Dedifferentiated amniotic fluid mesenchymal stem cell (primary cell): Measurements from ENCODE around the gene GOLIM4.
"Not testable (repeated sequence)": the region's sequence is repeated elsewhere in the genome, so short reads cannot be mapped to it uniquely, and the experiment has no call there.

Experiments used
- DNase-seq: peaks from one replicate; pipeline ENCODE4 v3.0.0-alpha.2; 2016; ENCODE audit errors: extremely low spot score

Gene GOLIM4

GRCh38 chr3:168095611-168096209 lies at the start of gene GOLIM4:
GOLIM4 (minus strand) TSS chr3:168095924; CDS start chr3:168095285, 639 bp downstream.
- peak; percentile 97 for DNase-seq

GRCh38 chr3:168141405-168141998 lies 45.8 kb upstream of the GOLIM4 start:
- DNase-seq = no peak

GRCh38 chr3:168139947-168140346 lies 44.2 kb upstream of the GOLIM4 start:
- no peak for DNase-seq

GRCh38 chr3:168138421-168138820 lies 42.7 kb upstream of the GOLIM4 start:
- no peak for DNase-seq

GRCh38 chr3:168134931-168135330 lies 39.2 kb upstream of the GOLIM4 start:
- DNase-seq = no peak

GRCh38 chr3:168130250-168130649 lies 34.5 kb upstream of the GOLIM4 start:
- not testable (repeated sequence) for DNase-seq

- not testable (repeated sequence) for DNase-seq
These were observed 32.7 kb upstream of the GOLIM4 start for GRCh38 chr3:168128463-168128862.

GRCh38 chr3:168127466-168127865 lies 31.7 kb upstream of the GOLIM4 start:
- DNase-seq = no peak

GRCh38 chr3:168124791-168125190 lies 29.1 kb upstream of the GOLIM4 start:
- no peak for DNase-seq

GRCh38 chr3:168124291-168124690 lies 28.6 kb upstream of the GOLIM4 start:
- DNase-seq = no peak

- DNase-seq = peak; percentile 26
These were observed 27.8 kb upstream of the GOLIM4 start for GRCh38 chr3:168123201-168124176.

GRCh38 chr3:168121184-168122017 lies 25.7 kb upstream of the GOLIM4 start:
- DNase-seq = no peak

- no peak for DNase-seq
These were observed 22.2 kb upstream of the GOLIM4 start for GRCh38 chr3:168117853-168118313.

GRCh38 chr3:168117059-168117458 lies 21.3 kb upstream of the GOLIM4 start:
- DNase-seq = no peak

- DNase-seq = no peak
These were observed 20.6 kb upstream of the GOLIM4 start for GRCh38 chr3:168116279-168116678.

GRCh38 chr3:168113848-168114247 lies 18.1 kb upstream of the GOLIM4 start:
- no peak for DNase-seq

GRCh38 chr3:168112894-168113293 lies 17.2 kb upstream of the GOLIM4 start:
- DNase-seq = no peak

GRCh38 chr3:168104361-168104760 lies 8.6 kb upstream of the GOLIM4 start:
- no peak for DNase-seq

- no peak for DNase-seq
These were observed 7.1 kb upstream of the GOLIM4 start for GRCh38 chr3:168102735-168103410.

GRCh38 chr3:168100777-168101492 lies 5.2 kb upstream of the GOLIM4 start:
- DNase-seq = no peak
